Gastroesophageal sphincter (tissue), 3 donors: ENCODE measurements around the gene RERE.

Source experiments
- POLR2AphosphoS5 ChIP-seq: sonication (generic); formaldehyde crosslinking; IDR thresholded peaks from one replicate; pipeline ENCODE4 v1.6.1; 2017; ENCODE audit warnings: antibody characterized with exemption
- TF ChIP-seq, protein P1 (sequence below), 4 experiments: fragments of 200-600 bp in 2 of 4; fragments of 450-650 bp in 2 of 4; sonication (generic) in 1 of 4; IDR thresholded peaks; one replicate each; pipeline ENCODE4 v1.5.1; 2017 to 2019; ENCODE audit warnings: antibody characterized with exemption in 4 of 4, mild to moderate bottlenecking in 2 of 4, moderate library complexity in 2 of 4

DNA sequence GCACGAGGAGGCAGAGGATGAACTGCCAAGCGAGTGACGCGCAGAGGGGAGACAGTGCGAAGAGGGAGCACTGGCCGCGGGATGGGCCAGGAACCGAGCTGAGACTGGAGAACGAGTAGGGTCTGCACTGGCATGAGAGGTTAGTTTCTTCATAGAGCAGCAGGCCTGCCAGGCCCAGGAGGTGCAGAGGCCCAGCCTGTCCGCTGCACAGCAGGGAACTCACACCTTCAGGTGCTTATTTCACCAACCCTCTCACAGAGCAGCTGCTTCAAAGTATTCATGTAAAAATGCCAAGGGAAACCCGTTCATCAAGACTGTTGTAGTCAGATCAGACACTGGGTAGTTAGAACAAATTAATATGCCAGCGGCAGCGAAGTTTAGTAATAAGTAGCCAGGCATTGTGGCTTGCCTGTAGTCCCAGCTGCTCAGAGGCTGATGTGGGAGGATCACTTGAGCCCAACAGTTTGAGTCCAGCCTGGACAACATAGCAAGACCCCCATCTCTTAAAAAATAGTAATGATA lies 355.0 kb downstream of the RERE start:
- TF ChIP-seq, protein P1, sequence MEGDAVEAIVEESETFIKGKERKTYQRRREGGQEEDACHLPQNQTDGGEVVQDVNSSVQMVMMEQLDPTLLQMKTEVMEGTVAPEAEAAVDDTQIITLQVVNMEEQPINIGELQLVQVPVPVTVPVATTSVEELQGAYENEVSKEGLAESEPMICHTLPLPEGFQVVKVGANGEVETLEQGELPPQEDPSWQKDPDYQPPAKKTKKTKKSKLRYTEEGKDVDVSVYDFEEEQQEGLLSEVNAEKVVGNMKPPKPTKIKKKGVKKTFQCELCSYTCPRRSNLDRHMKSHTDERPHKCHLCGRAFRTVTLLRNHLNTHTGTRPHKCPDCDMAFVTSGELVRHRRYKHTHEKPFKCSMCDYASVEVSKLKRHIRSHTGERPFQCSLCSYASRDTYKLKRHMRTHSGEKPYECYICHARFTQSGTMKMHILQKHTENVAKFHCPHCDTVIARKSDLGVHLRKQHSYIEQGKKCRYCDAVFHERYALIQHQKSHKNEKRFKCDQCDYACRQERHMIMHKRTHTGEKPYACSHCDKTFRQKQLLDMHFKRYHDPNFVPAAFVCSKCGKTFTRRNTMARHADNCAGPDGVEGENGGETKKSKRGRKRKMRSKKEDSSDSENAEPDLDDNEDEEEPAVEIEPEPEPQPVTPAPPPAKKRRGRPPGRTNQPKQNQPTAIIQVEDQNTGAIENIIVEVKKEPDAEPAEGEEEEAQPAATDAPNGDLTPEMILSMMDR (IDR thresholded peaks at IDR 0.05) = no peak
- TF ChIP-seq POLR2AphosphoS5 = no peak
